HG02943 (cell line): ENCODE data around the gene ARSJ.

Experiments
- ATAC-seq: cut with Tn5 transposase; IDR thresholded peaks from one replicate; pipeline ENCODE4 v1.9.1; 2021; ENCODE audit warnings: mild to moderate bottlenecking, low read depth, moderate library complexity; ENCODE audit not compliant: unreplicated experiment

Gene ARSJ

DNA sequence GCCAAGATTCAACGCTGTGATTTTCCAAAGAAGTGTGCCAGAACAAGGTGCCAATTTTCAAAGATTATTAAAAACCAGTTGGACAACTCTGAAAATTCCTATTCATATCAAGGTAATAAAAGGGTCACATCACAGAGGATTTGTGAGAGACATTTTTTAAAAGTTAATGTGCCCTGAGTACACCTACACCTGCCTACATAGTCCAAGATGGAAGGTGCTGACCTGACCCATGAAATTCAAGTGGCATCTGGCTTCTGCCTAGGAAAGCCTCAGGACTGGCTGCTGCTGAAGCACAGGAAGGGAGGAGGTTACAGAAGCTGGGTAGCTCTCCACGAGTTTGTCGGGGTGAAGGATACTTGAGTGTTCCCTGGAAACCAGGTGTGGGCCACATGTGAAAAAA lies 11.4 kb upstream of the ARSJ start:
- no peak for ATAC-seq

DNA sequence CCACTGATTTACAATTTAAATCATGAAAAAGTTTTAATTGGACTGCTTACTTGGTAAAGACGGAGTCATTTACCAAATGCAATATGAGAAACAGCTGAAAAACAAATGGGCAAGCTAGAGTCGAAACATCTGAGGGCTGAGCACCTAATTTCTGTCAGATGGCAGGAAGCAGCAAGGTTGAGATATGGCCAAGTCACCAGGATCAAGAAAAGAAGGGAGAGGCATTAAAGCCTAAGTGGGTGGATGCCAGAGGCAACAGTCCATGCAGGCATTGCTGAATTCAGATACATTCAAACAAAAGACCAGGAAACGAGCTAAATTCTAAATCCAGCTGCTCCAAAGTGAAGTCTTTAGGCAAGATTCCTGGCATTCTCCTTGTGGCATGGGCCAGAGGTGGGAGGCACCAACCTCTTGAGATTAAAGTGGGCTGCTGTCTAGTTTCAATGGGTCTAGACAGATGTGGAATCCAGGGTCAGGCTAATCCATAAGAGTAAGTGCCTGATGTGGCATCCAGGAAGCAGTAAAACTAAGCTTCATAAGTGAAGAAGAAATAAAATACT lies 8.0 kb upstream of the ARSJ start:
- no peak for ATAC-seq

DNA sequence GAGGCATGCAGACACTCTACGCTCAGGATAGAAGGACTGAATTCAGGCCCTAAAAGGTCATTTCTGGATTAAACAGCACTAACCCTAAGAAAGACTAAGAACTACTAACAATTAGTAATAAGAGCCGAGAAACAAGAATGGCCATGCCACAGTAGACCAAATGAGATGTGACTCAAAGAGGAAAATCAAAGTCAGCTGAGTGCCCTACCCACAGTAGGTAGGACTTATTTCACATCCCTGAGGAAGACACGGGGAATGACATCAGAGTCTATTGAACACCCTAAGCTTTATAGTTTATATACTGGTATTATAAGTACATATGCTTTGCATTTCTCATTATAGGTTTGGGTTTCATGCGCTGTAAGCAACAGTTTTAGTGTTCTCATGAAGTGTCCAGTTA lies 2.7 kb upstream of the ARSJ start:
- no peak for ATAC-seq

DNA sequence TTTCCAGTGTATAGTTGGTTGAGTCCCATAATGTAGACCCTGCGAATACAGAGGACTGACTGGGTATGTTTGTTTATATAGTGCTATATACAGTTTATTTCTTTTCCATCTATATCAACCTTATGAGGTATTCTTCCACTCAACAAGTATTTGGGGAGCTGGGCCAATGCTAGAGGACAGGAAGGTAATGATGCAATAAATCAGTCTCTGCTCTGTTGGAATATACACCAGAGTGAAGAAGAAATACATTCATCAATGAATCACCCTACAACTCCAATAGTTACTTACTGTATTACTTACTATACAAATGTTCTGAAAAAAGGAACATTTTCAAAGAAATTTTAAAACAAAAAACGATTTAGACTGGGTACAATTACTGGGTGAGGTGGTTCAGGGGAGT lies 2.1 kb upstream of the ARSJ start:
- no peak for ATAC-seq

DNA sequence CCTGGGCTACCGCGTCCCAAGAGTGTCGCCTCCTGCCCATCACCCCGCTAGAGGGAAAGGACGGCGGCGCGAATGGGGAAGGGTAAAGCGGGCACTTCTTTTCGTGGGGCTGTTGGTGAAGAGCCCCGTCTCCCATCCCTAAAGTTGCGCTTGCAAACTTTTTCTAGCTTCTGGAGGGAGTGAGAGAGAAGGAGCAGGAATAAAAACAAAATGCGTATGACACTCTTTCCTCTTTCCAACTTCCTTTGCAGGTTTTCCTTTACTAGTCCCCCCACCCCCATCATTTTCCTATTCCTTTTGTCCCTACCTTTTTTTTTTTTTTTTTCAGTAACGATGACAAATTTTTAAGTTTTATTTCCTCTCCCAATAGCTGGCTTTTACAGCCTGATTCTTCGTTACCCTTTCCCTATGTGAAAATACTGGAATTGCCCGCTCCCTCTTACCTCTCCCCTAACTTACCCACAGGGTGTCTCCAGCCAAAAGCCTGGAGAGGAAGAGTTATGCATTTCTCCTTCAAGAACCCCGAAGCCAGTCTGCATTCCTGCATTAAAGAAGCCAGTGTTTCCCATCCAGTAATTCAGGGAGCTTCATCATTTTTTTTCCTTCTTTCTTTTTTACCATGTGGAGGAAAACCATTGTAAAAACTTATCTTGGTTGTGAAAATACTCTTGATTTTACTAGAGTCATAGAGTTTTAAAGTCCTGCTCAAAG lies 613 bp upstream of the ARSJ start:
- no peak for ATAC-seq

DNA sequence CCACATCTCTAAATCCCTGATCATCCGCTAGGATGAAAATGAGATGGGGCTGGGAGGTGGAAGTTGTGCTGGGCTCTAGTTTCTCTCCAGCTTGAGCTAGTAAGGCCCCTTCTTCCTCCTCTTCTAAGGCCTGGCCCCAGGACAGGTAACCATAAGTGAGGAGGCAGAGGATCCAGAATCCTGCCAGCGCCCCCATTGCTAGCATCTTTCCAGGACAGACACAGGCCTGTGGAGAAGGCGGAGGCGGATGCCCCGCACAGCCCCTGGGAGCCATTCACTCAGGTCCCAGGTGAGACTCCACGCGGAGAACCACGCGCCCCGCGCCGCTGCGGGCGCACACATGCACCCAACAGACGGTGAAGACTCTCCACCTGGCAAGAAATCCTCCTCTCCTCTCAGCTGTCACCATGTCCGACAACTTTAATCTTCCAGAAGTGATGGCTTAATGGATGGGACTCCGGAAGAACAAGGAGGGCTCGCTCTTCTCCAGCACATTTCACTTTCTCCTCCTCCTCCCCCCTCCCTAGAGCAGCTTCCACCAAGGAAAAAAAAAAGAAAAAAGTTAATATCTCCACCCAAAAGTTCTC lies 793 bp downstream of the ARSJ start:
- no peak for ATAC-seq

DNA sequence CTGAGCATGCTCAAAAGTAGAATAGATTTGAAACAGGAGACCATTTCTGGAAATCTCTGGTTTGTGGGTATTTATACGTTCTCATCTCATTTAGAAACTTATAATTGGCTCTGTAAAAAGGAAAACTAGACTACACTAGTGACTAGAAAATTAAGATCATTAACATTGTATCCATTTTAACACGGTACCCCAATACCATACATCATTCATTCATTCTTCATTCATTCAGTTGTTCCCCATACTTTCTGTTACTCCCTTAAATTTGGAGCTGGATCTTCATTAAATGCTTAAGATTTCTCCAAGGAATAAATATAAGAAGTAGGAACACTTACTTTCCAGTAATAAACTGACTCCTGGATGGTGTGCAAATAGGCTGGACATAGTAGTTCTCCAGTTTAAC lies 1.3 kb downstream of the ARSJ start:
- ATAC-seq = no peak

DNA sequence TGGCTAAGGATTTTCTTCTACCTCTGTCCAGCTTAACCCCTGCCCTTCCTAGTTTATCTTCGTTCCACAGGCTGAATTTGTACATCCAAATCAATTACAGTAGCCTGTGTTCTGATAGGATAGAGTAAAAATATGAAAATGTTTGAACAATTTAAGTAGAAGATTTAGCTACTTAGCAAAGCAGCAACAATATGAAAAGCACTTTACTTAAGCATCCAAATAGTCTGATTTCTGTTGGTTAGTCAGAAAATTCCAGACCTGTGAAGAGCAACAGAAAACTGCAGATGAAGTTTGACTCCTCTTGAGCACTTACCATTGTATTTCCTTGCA lies 2.0 kb downstream of the ARSJ start:
- no peak for ATAC-seq

DNA sequence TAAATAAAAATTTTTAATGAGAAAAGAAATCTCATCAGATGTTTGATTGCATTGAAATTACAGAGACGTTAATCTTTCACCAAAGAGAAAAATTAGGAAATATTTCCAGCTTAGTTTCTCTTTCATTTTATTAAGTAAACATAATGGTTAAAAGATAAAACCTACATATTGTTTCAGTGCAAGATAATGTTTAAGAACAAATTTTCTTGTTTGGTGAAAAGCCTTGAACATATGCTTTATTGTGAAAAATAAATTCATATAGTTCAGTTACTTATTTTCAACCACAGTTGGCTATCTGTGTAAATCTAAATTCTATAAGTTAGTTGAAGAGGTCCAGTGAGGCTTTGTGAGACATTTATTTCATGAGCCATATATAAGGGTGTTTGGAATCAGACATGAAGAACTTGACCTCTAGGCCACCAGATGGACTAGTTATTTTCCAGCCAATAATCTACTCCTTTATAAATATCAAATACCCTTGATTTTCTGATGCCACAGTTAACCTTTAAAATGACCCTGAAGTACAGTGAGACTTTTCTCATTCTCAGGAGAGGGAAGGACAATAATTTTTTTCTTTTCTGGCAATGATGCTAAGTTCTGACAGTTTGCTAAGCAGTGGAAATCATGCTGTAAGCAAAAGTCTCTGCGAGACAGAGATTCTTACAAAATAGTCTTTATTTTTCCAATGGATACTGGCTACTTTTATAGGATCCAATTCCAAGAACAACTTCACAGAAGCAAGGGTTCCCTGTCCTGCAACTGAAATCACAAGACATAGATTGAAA lies 2.5 kb downstream of the ARSJ start:
- ATAC-seq = no peak

DNA sequence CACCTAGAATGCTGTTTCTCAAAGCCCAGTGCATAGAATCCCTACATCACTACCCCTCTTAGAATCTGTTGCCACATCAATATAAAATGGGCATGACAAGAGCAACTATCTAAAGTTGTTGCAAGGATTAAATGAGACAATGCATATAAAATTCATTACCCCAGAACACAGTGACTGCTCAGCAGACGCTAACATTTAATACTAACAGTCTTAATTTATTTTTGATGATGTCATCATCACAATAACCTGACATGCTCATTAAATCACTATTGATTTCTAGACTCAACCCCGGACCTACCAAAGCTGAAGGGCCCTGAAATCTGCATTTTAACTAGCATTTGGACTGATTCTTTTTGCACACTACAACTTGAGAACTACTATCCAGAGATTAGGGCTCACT lies 3.9 kb downstream of the ARSJ start:
- no peak for ATAC-seq

DNA sequence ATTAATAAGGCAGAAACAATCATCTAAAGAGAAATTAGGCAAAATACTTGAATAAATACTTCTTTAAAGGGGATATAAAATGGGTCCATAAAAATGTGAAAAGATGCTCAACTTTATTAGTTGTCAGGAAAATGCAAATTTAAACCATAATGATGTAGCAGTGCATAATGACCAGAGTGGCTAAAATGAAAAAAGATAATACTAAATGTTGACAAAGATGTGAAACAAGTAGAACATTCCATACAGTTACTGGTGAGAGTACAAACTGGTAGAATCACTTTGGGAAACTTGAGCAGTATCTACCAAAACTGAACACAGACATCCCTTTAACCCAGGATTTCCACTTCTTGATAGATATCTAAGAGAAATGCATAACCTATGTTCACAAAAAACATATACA lies 5.0 kb downstream of the ARSJ start:
- no peak for ATAC-seq

DNA sequence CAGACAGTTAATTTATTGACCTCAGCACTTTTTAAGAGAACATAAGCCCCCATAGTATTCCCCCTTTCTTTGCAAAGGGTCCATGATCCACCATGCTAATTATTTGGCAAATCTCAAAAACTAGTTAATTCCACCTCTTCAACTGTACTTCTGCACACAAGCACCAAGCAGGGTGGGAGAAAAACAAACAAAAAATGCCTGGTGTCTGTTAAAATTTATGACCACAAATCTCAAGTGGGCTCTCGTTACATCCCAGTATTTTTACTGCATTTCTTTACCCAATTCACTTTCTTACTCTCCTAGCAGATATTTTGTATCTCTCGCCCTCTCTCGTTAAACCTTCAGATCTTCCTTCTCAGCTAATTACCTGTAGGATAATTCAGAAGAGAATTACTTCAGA lies 6.1 kb downstream of the ARSJ start:
- no peak for ATAC-seq

DNA sequence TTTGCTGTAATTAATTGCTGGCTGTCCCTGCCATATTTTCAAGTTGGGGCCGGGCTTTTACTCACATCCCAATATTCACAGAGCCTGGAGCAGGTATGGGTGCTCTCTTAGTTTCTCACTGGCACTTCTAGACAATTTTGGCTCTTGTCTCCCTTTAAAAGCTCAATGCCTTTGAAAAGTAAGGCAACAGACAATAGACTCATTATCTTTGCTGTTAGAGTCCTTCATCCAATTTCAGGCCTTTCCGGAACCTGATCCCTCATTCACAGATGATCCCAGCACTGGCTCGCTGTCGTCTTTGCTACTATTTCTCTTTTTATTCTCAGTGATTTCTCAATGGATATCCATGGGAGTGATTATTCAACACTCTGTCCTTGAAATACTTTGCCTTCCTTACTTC lies 6.7 kb downstream of the ARSJ start:
- no peak for ATAC-seq

DNA sequence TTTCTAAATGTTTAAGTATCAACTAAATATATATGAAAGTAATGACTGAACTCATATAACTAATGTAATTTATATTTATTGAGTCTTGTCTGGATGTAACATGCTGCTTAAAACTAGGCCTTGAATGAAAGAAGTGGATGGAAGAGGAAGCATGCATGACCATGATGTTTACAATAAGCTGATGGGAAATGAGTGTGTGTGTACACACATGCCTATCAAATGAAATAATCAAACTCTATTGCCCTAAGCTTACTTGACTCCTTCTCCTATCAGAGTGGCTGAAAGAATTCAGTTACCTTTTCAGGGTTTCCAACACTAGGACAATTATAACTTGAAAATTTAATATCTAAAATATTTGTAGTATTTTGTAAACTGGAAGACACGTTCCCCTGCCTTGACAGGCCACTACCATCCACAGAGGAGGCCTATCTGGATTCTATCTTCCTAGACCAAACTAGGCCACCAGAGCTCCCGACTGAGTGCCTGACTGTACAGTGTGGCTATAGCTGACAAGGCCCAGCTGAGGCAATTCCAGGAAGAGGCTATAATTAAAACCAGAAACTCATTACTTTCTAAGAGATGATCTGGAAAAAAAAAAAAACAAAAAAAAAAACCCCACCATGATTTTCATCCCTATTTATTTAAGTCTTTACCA lies 7.6 kb downstream of the ARSJ start:
- ATAC-seq = no peak

DNA sequence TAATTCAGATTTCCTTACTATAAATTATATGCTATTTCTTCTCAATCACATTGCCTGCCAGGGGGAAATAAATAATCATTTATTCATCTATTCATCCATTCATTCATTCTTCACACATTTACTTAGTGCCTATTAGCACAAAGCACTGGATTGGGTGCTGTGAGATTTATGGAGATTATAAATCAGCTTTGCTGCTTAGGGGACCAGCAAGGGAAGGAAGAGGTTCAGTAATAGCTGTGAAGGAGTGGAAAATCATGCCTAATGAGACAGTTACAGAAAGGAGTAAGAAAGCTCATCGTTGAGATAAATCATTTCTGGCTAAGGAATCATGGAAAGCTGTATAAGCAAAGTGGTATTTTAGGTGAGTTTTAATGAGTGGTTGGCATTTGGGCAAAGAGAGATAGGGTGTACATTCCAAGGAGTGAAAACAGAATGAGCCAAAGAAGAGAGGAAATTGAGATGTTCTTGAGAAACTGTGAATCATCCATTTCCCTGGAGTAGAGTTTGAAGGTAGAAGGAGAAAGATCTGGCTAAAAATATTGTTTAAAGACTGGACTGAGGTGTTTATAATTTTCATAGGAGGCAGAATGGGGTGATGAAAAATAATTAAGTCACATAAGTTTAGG lies 9.6 kb downstream of the ARSJ start:
- ATAC-seq = no peak

DNA sequence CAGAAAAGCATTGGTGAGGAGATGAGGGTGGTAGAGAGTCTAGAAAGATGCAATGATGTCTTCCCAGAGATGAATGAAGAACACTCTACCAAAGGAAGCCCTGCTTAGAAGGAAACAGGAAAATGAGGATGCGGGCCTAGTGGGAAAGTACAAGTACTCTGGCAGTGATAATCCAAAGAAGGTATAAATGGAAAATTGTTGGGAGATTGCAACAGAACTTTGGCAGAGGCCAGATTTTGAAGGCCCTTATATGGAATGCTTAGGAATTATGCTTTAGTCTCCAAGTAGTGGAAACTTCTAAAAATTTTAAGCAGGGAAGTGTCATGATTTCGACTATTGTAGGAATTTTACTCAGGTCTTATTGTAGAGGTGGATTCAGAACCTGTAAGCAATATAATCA lies 11.0 kb downstream of the ARSJ start:
- no peak for ATAC-seq

DNA sequence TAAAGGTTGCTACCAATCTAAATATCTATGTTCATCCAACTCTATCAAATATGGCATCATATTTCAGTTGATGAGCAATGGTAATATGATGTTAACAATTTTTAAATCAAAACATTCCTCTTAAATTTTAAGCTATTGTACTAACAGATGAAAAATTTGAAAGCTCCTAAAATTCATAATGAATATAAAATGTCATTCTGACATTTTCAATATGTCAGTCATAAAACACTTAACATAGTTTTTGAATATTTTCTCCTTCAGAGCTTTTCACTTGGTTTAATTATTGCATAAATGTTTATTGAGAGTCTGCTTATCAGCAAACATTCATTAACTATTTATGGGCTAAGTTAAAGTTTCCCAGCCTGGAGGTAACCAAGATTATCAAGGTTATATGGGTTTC lies 11.8 kb downstream of the ARSJ start:
- no peak for ATAC-seq

DNA sequence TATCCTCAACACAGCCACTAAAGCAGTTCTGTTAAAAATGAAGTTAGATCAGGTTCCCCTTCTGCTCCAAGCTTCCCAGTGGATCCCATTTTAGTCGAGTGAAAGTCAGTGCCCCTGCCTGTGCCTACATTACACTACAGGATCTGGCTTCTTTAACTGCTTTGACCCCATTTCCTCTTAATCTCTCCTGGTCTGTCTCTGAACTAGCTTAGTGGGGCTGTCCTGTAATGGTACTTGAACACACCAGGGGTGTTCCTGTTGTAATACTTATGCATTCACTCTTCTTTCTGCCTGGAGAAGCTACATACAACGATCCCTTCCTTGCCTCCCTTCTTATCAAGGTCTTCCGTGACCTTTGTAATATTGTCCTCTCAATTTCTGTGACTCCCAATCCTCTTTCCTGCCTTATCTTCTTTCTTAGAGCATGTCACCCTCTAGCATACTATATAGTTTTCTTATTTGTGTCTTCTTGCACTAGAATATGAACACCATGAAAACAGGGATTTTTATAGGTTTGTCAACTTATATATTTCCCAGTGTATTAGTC lies 16.7 kb downstream of the ARSJ start:
- no peak for ATAC-seq

DNA sequence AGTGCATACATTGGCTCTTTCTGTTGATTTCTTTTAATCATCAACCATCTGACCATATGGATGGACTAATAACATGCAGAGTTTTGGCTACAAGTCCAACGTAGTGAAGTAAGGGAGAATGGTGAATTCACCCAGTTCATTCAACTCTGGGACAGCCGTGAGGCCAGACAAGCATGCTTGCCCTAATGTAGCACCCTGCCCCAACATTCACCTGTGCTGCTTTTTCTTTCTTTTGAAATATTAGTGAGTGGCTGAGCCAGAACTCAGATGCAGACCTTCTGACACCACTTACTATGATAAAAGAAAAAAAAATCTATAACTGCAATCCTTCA lies 17.5 kb downstream of the ARSJ start:
- ATAC-seq = no peak

DNA sequence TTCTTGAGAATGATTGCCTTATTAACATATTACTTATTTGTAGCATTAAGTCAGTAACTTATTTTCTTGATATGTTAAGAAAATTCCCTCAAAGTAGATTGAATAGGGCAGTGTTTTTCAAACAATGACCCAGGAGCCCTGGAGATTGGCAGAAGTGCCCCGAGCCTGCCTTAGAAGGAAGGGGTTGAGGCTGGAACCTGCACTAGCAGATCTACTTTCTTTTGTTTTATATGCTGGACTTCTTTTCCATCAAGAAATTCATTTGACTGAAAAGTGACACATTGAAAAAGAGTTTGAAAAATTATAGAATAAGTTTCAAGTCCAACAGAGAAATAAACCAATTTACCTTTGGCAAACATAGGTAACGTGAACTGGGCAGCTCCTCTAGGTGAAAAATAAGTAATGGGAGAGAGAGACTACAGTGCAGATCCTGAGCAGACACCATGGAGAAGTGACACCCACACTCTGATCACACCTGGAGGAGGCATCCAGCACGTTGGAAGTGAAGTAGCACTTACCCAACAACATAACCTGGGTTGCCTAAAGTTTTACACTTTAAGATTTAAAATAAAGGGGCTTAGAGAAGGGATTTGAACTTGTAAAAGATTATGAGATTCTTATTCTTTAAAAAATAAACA lies 18.6 kb downstream of the ARSJ start:
- ATAC-seq = no peak
